H9 (cell line): ENCODE results near the gene NEBL. TPM values are rescaled to one million over a fixed set of nuclear protein-coding genes. Genes with fewer than 3 reads are reported as not detected.

Experiments
- DNase-seq: peaks from one replicate; pipeline ENCODE4 v3.0.0-alpha.2; 2017
- H2AFZ ChIP-seq: one replicate; pipeline ENCODE4 v1.6.1; 2013; ENCODE audit warnings: mild to moderate bottlenecking, low read length, control low read depth, moderate library complexity
- H2AK5ac ChIP-seq: 2 replicates; pipeline ENCODE4 v1.6.1; 2013; ENCODE audit warnings: low read length, control low read depth, mixed read lengths; ENCODE audit not compliant: insufficient read length
- H2BK120ac ChIP-seq: one replicate; pipeline ENCODE4 v1.6.1; 2013; ENCODE audit warnings: low read depth, mild to moderate bottlenecking, low read length, control low read depth, inconsistent platforms; ENCODE audit not compliant: poor library complexity, severe bottlenecking
- H2BK12ac ChIP-seq: 2 replicates; pipeline ENCODE4 v1.6.1; 2013; ENCODE audit warnings: low read length, control low read depth, mixed read lengths, low read depth; ENCODE audit not compliant: insufficient read length
- H2BK15ac ChIP-seq: 2 replicates; pipeline ENCODE4 v1.6.1; 2013; ENCODE audit warnings: low read depth, low read length, control low read depth
- H2BK20ac ChIP-seq: one replicate; pipeline ENCODE4 v1.6.1; 2013; ENCODE audit warnings: low read depth, mild to moderate bottlenecking, low read length, control low read depth, inconsistent platforms; ENCODE audit not compliant: poor library complexity, severe bottlenecking
- H2BK5ac ChIP-seq: 2 replicates; pipeline ENCODE4 v1.6.1; 2013; ENCODE audit warnings: low read length, control low read depth, mixed read lengths; ENCODE audit not compliant: insufficient read length
- H3K14ac ChIP-seq: 2 replicates; pipeline ENCODE4 v1.6.1; 2013; ENCODE audit warnings: low read length, control low read depth; ENCODE audit not compliant: insufficient read depth
- H3K18ac ChIP-seq: 2 replicates; pipeline ENCODE4 v1.6.1; 2013; ENCODE audit warnings: low read depth, mild to moderate bottlenecking, mixed read lengths, low read length, control low read depth; ENCODE audit not compliant: insufficient read length
- H3K23ac ChIP-seq: 2 replicates; pipeline ENCODE4 v1.6.1; 2013; ENCODE audit warnings: low read length, control low read depth, mixed read lengths, low read depth; ENCODE audit not compliant: insufficient read length
- H3K23me2 ChIP-seq: 2 replicates; pipeline ENCODE4 v1.6.1; 2013; ENCODE audit warnings: low read depth, mild to moderate bottlenecking, mixed read lengths, low read length, control low read depth; ENCODE audit not compliant: insufficient read length, poor library complexity, severe bottlenecking
- H3K27ac ChIP-seq: 2 replicates; pipeline ENCODE4 v1.5.1; 2013; ENCODE audit warnings: low read length, control low read depth, mixed read lengths, low read depth; ENCODE audit not compliant: insufficient read length
- H3K27me3 ChIP-seq: 2 replicates; pipeline ENCODE4 v1.6.1; 2013; ENCODE audit warnings: low read length, control low read depth, inconsistent platforms; ENCODE audit not compliant: insufficient read depth
- H3K4ac ChIP-seq: 2 replicates; pipeline ENCODE4 v1.6.1; 2013; ENCODE audit warnings: low read depth, mild to moderate bottlenecking, control low read depth, inconsistent platforms, low read length, moderate library complexity
- H3K4me1 ChIP-seq: 2 replicates; pipeline ENCODE4 v1.6.1; 2013; ENCODE audit warnings: low read length, control low read depth, inconsistent platforms; ENCODE audit not compliant: insufficient read depth
- H3K4me2 ChIP-seq: 2 replicates; pipeline ENCODE4 v1.6.1; 2013; ENCODE audit warnings: low read length, control low read depth, mixed read lengths; ENCODE audit not compliant: insufficient read length, insufficient read depth
- H3K56ac ChIP-seq: 2 replicates; pipeline ENCODE4 v1.6.1; 2013; ENCODE audit warnings: low read depth, mild to moderate bottlenecking, mixed read lengths, low read length, control low read depth; ENCODE audit not compliant: insufficient read length
- H3K79me1 ChIP-seq: 2 replicates; pipeline ENCODE4 v1.6.1; 2013; ENCODE audit warnings: low read depth, mild to moderate bottlenecking, moderate library complexity, low read length, control low read depth, inconsistent platforms; ENCODE audit not compliant: insufficient read depth, poor library complexity, severe bottlenecking
- H3K79me2 ChIP-seq: 2 replicates; pipeline ENCODE4 v1.6.1; 2013; ENCODE audit warnings: low read length, control low read depth, inconsistent platforms; ENCODE audit not compliant: insufficient read depth
- H3K9ac ChIP-seq: 2 replicates; pipeline ENCODE4 v1.6.1; 2013; ENCODE audit warnings: low read length, control low read depth, mixed read lengths; ENCODE audit not compliant: insufficient read length; ENCODE audit errors: extremely low read depth
- H3K9me3 ChIP-seq: one replicate; pipeline ENCODE4 v1.6.1; 2013; ENCODE audit warnings: low read depth, low read length, inconsistent platforms; ENCODE audit not compliant: control insufficient read depth
- H3T11ph ChIP-seq: one replicate; pipeline ENCODE4 v1.6.1; 2013; ENCODE audit warnings: mild to moderate bottlenecking, low read length, control low read depth, inconsistent platforms
- H4K20me1 ChIP-seq: one replicate; pipeline ENCODE4 v1.6.1; 2013; ENCODE audit not compliant: control insufficient read depth, insufficient read length, insufficient read depth
- H4K5ac ChIP-seq: 2 replicates; pipeline ENCODE4 v1.6.1; 2013; ENCODE audit warnings: low read depth, mild to moderate bottlenecking, mixed read lengths, low read length, control low read depth; ENCODE audit not compliant: insufficient read length
- H4K8ac ChIP-seq: replicated peaks from 2 replicates; pipeline ENCODE4 v1.6.1; 2013; ENCODE audit warnings: low read length, control low read depth, mixed read lengths, low read depth; ENCODE audit not compliant: insufficient read length
- H4K91ac ChIP-seq: 2 replicates; pipeline ENCODE4 v1.6.1; 2013; ENCODE audit warnings: low read depth, mild to moderate bottlenecking, moderate library complexity, mixed read lengths, low read length, control low read depth; ENCODE audit not compliant: insufficient read length
- H3K27ac Mint-ChIP-seq, 3 experiments: 2 replicates in 2 of 3; 3 replicates in 1 of 3; pipeline ENCODE4 v1.8.0; 2020 to 2021; ENCODE audit warnings: mixed read lengths in 3 of 3, mild to moderate bottlenecking in 1 of 3, moderate library complexity in 1 of 3
- H3K27me3 Mint-ChIP-seq: 2 replicates; pipeline ENCODE4 v1.8.0; 2021; ENCODE audit warnings: low read depth, mild to moderate bottlenecking, moderate library complexity, mixed read lengths
- H3K36me3 Mint-ChIP-seq, 3 experiments: 2 replicates in 2 of 3; 3 replicates in 1 of 3; pipeline ENCODE4 v1.8.0; 2020 to 2021; ENCODE audit warnings: low read depth in 3 of 3, mixed read lengths in 3 of 3; ENCODE audit not compliant: insufficient read depth in 1 of 3
- H3K4me1 Mint-ChIP-seq, 2 experiments: 2 replicates each; pipeline ENCODE4 v1.8.0; 2020; ENCODE audit warnings: mixed read lengths in 2 of 2
- H3K4me3 Mint-ChIP-seq, 2 experiments: 2 replicates in 1 of 2; 3 replicates in 1 of 2; pipeline ENCODE4 v1.8.0; 2020 to 2021; ENCODE audit warnings: mild to moderate bottlenecking in 2 of 2, mixed read lengths in 2 of 2, moderate library complexity in 1 of 2
- H3K9me3 Mint-ChIP-seq, 2 experiments: 2 replicates in 1 of 2; 3 replicates in 1 of 2; pipeline ENCODE4 v1.8.0; 2020; ENCODE audit warnings: mild to moderate bottlenecking in 2 of 2, mixed read lengths in 2 of 2, moderate library complexity in 1 of 2
- WGBS: extraction: QIAGEN DNeasy Blood & Tissue Kit; methylation state at CpG from one replicate; pipeline ENCODE4 v1.1.7; 2013; ENCODE audit warnings: missing lambda C conversion rate, low lambda C conversion rate, mixed read lengths; ENCODE audit not compliant: insufficient read length; ENCODE audit errors: extremely low coverage; 5-methylcytosine and 5-hydroxymethylcytosine counted together
- total RNA-seq: library from RNA; stranded (reverse); gene quantifications from 2 replicates; pipeline ENCODE4 v1.2.1, GENCODE V29; 2021
- TF ChIP-seq, protein P1 (sequence below): fragments of 200-600 bp; sonication (generic); conservative IDR thresholded peaks from 3 replicates; pipeline ENCODE4 v1.8.0; 2021; ENCODE audit warnings: antibody characterized with exemption, mild to moderate bottlenecking

Gene NEBL
- total RNA-seq, 1 experiment from 2014 or later = 20.9 TPM

DNA sequence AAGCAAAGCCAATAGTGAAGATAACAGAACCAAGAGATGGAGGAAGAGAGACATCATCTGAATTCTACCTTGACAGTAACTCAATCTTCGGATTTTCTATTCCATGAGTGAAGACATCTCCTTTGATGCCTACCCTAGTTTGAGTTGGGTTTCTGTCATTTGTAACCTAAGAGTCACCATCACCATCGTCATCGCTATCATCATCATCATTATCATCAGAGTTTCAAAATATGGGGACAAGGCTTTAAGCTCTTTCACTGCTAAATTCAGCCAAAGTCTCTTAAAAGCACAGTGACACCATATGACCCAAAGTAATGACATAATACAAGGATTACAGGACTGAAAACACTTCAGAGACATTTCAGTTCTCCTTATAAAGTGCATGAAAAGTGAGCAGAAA is 57.2 kb downstream of the NEBL start:
- Histone ChIP-seq H3K23me2 (no peaks in the 10 kb centered on the region), H3K9ac (no peak overlapping the region), H3K79me2 (no peaks in the 10 kb centered on the region), H3K18ac (no peak overlapping the region), H4K20me1 (no peaks in the 10 kb centered on the region), H3K4ac (no peak overlapping the region), H3K27me3 (no peaks in the 10 kb centered on the region), H2BK20ac (no peak overlapping the region), H2BK5ac (no peak overlapping the region), H2AFZ (no peak overlapping the region), H2BK15ac (no peak overlapping the region), H4K5ac (no peak overlapping the region), H3K9me3 (no peaks in the 10 kb centered on the region), H3K14ac (no peak overlapping the region), H3K4me1 (no peaks in the 10 kb centered on the region), H2BK12ac (no peak overlapping the region), H3K27ac (no peak overlapping the region), H2BK120ac (no peak overlapping the region), H4K91ac (no peak overlapping the region), H3K79me1 (no peaks in the 10 kb centered on the region), H3K56ac (no peak overlapping the region), H4K8ac (peak overlapping the region; percentile 55), H3K23ac (no peak overlapping the region), H3K4me2 (no peak overlapping the region), H3T11ph (no peak overlapping the region), H2AK5ac (no peak overlapping the region)
- no peak for DNase-seq
- WGBS = no CpG with 5 or more reads among the region's 3 CpGs
- Mint-ChIP-seq H3K27me3 (no peaks in the 10 kb centered on the region), H3K9me3 (peaks cover 13 to 16% of the 10 kb centered on the region in 2 experiments; a peak in 4 of 5 replicates), H3K4me1 (no peaks in the 10 kb centered on the region), H3K4me3 (no peak overlapping the region), H3K36me3 (peaks cover 2 to 32% (median 32%) of the 10 kb centered on the region in 3 experiments; a peak in 4 of 7 replicates), H3K27ac (no peak overlapping the region)
- TF ChIP-seq, protein P1, sequence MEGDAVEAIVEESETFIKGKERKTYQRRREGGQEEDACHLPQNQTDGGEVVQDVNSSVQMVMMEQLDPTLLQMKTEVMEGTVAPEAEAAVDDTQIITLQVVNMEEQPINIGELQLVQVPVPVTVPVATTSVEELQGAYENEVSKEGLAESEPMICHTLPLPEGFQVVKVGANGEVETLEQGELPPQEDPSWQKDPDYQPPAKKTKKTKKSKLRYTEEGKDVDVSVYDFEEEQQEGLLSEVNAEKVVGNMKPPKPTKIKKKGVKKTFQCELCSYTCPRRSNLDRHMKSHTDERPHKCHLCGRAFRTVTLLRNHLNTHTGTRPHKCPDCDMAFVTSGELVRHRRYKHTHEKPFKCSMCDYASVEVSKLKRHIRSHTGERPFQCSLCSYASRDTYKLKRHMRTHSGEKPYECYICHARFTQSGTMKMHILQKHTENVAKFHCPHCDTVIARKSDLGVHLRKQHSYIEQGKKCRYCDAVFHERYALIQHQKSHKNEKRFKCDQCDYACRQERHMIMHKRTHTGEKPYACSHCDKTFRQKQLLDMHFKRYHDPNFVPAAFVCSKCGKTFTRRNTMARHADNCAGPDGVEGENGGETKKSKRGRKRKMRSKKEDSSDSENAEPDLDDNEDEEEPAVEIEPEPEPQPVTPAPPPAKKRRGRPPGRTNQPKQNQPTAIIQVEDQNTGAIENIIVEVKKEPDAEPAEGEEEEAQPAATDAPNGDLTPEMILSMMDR = no peak
